SK-N-SH (cell line): ENCODE results near the gene KCNJ12. TPM values are rescaled to one million over a fixed set of nuclear protein-coding genes. Genes with fewer than 3 reads are reported as not detected.

Source experiments
- CTCF ChIA-PET: fragments of 300-600, 350-600 bp; formaldehyde crosslinking; extraction: SDS; loops from one replicate; lab custom pipeline; 2021; lab: Yijun Ruan, JAX
- POLR2A ChIA-PET: fragments of 350-600 bp; sonication (Branson Sonifier 250); formaldehyde crosslinking; extraction: SDS; loops from one replicate; lab custom pipeline; 2020; ENCODE audit warnings: antibody characterized with exemption, inconsistent platforms; lab: Yijun Ruan, JAX
- DNase-seq: peaks from one replicate; pipeline ENCODE4 v3.0.0; 2012
- H2AFZ ChIP-seq: fragments of 200-600 bp; sonication (generic); 2 replicates; pipeline ENCODE4 v1.8.1; 2016; ENCODE audit warnings: antibody characterized with exemption, mild to moderate bottlenecking, low read depth
- H3F3A ChIP-seq: fragments of 200-600 bp; sonication (generic); replicated peaks from 2 replicates; pipeline ENCODE3; 2016; ENCODE audit warnings: antibody characterized with exemption, mild to moderate bottlenecking; ENCODE audit not compliant: insufficient read depth
- H3K27ac ChIP-seq, 2 experiments: fragments of 200-500 bp in 1 of 2; fragments of 200-600 bp in 1 of 2; sonication (Bioruptor generic) in 1 of 2; sonication (generic), shearing (Covaris generic) in 1 of 2; 2 replicates each; pipeline versions ENCODE4 v1.5.1 to v1.6.1; 2014 to 2016; ENCODE audit warnings: low read depth in 2 of 2, inconsistent platforms in 1 of 2, low read length in 1 of 2, mild to moderate bottlenecking in 1 of 2, mixed read lengths in 1 of 2
- H3K27me3 ChIP-seq: fragments of 200-600 bp; sonication (generic), shearing (Covaris generic); 2 replicates; pipeline ENCODE4 v1.6.1; 2016; ENCODE audit warnings: mixed run types; ENCODE audit not compliant: insufficient read depth
- H3K36me3 ChIP-seq, 2 experiments: fragments of 200-500 bp in 1 of 2; fragments of 200-600 bp in 1 of 2; sonication (Bioruptor generic) in 1 of 2; sonication (generic) in 1 of 2; replicated peaks in 1 of 2; 2 replicates each; pipeline versions ENCODE3 to v1.5.1; 2014 to 2016; ENCODE audit warnings: low read length in 1 of 2, mild to moderate bottlenecking in 1 of 2; ENCODE audit not compliant: insufficient read depth in 2 of 2, control insufficient read depth in 1 of 2
- H3K4me1 ChIP-seq, 2 experiments: fragments of 200-500 bp in 1 of 2; fragments of 200-600 bp in 1 of 2; sonication (Bioruptor generic) in 1 of 2; sonication (generic), shearing (Covaris generic) in 1 of 2; 2 replicates each; pipeline versions ENCODE4 v1.5.1 to v1.6.1; 2014 to 2016; ENCODE audit warnings: low read depth in 1 of 2, low read length in 1 of 2, mixed run types in 1 of 2; ENCODE audit not compliant: insufficient read depth in 2 of 2, control insufficient read depth in 1 of 2
- H3K4me2 ChIP-seq: fragments of 200-600 bp; sonication (generic), shearing (Covaris generic); 2 replicates; pipeline ENCODE4 v1.6.1; 2017; ENCODE audit warnings: mixed run types
- H3K4me3 ChIP-seq, 2 experiments: fragments of 200-500 bp in 1 of 2; fragments of 200-600 bp in 1 of 2; sonication (Bioruptor generic) in 1 of 2; sonication (generic), shearing (Covaris generic) in 1 of 2; 2 replicates each; pipeline versions ENCODE4 v1.5.1 to v1.8.1; 2014 to 2016; ENCODE audit warnings: low read depth in 2 of 2, inconsistent platforms in 1 of 2, low read length in 1 of 2, mild to moderate bottlenecking in 1 of 2, mixed read lengths in 1 of 2, moderate library complexity in 1 of 2
- H3K79me2 ChIP-seq: fragments of 200-600 bp; sonication (generic); 2 replicates; pipeline ENCODE4 v1.8.1; 2017; ENCODE audit warnings: mild to moderate bottlenecking; ENCODE audit not compliant: insufficient read depth
- H3K9ac ChIP-seq: fragments of 200-600 bp; sonication (generic); 2 replicates; pipeline ENCODE4 v1.6.1; 2017; ENCODE audit warnings: mixed run types
- H3K9me2 ChIP-seq: fragments of 200-600 bp; sonication (generic); 2 replicates; pipeline ENCODE4 v1.6.1; 2017; ENCODE audit warnings: mixed run types
- H3K9me3 ChIP-seq: fragments of 200-600 bp; sonication (generic); 2 replicates; pipeline ENCODE4 v1.6.1; 2017; ENCODE audit warnings: mixed run types, mild to moderate bottlenecking, moderate library complexity
- H4K20me1 ChIP-seq: fragments of 200-600 bp; sonication (generic); 2 replicates; pipeline ENCODE4 v1.6.1; 2017; ENCODE audit warnings: mild to moderate bottlenecking, mixed run types; ENCODE audit not compliant: insufficient read depth
- ELF1 ChIP-seq: IDR thresholded peaks from 2 replicates; pipeline ENCODE4 v1.4.0; 2012
- EP300 ChIP-seq, 2 experiments: IDR thresholded peaks; 2 replicates each; pipeline versions ENCODE4 v1.4.0 to v1.6.1; 2012; ENCODE audit warnings: borderline replicate concordance in 1 of 2, low read depth in 1 of 2, low read length in 1 of 2
- EZH2phosphoT487 ChIP-seq: fragments of 200-600 bp; sonication (generic); IDR thresholded peaks from 2 replicates; pipeline ENCODE4 v1.6.1; 2017; ENCODE audit warnings: low read depth, mixed run types, mild to moderate bottlenecking, antibody characterized with exemption, moderate library complexity, borderline replicate concordance
- FOSL2 ChIP-seq: IDR thresholded peaks from 2 replicates; pipeline ENCODE4 v1.4.0; 2012; ENCODE audit warnings: low read depth, mild to moderate bottlenecking, moderate library complexity, borderline replicate concordance
- GABPA ChIP-seq: IDR thresholded peaks from 2 replicates; pipeline ENCODE4 v1.4.0; 2012; ENCODE audit warnings: low read depth, mild to moderate bottlenecking
- JUND ChIP-seq: IDR thresholded peaks from 2 replicates; pipeline ENCODE4 v1.4.0; 2012
- NFIC ChIP-seq: IDR thresholded peaks from 2 replicates; pipeline ENCODE4 v1.4.0; 2012; ENCODE audit warnings: borderline replicate concordance
- POLR2AphosphoS5 ChIP-seq: IDR thresholded peaks from 2 replicates; pipeline ENCODE4 v1.6.1; 2012; ENCODE audit warnings: low read depth, low read length
- RAD21 ChIP-seq: IDR thresholded peaks from 2 replicates; pipeline ENCODE4 v1.6.1; 2012; ENCODE audit warnings: mild to moderate bottlenecking, low read length
- RFX5 ChIP-seq: IDR thresholded peaks from 2 replicates; pipeline ENCODE4 v1.6.1; 2012; ENCODE audit warnings: mild to moderate bottlenecking, improper control_type of control experiment, low read length
- RXRA ChIP-seq: IDR thresholded peaks from 2 replicates; pipeline ENCODE4 v1.4.0; 2012; ENCODE audit warnings: low read depth, mild to moderate bottlenecking, borderline replicate concordance
- YY1 ChIP-seq: IDR thresholded peaks from 2 replicates; pipeline ENCODE4 v1.4.0; 2012; ENCODE audit warnings: low read depth, mild to moderate bottlenecking
- WGBS: methylation state at CpG from one replicate; pipeline ENCODE4 v1.1.6; 2017; ENCODE audit warnings: low lambda C conversion rate; 5-methylcytosine and 5-hydroxymethylcytosine counted together
- polyA plus RNA-seq, 3 experiments: library from polyadenylated mRNA; depleted of rRNA; stranded (reverse); fragments of >200 nt; gene quantifications; 2 replicates each; pipeline ENCODE4 v1.2.3, GENCODE V29; 2012
- TF ChIP-seq, protein P1 (sequence below): fragments of 150-350 bp; IDR thresholded peaks from 2 replicates; pipeline ENCODE4 v1.6.1; 2016; ENCODE audit warnings: mild to moderate bottlenecking, low read depth, low read length
- TF ChIP-seq, protein P2 (sequence below): fragments of 200-600 bp; sonication (generic); IDR thresholded peaks from 2 replicates; pipeline ENCODE4 v1.6.1; 2017; ENCODE audit warnings: antibody characterized with exemption, mild to moderate bottlenecking, moderate library complexity
- TF ChIP-seq, protein P3 (sequence below): IDR thresholded peaks from 2 replicates; pipeline ENCODE4 v1.6.1; 2012; ENCODE audit warnings: mild to moderate bottlenecking, low read depth, low read length, moderate library complexity
- TF ChIP-seq, protein P4 (sequence below): fragments of 150-350 bp; IDR thresholded peaks from 2 replicates; pipeline ENCODE4 v1.6.1; 2017; ENCODE audit warnings: antibody characterized with exemption, low read length, low read depth, borderline replicate concordance

Gene KCNJ12
- polyA plus RNA-seq, 1 of the 3 experiments (the other 2 are of a cell fraction): 0.36 TPM

DNA sequence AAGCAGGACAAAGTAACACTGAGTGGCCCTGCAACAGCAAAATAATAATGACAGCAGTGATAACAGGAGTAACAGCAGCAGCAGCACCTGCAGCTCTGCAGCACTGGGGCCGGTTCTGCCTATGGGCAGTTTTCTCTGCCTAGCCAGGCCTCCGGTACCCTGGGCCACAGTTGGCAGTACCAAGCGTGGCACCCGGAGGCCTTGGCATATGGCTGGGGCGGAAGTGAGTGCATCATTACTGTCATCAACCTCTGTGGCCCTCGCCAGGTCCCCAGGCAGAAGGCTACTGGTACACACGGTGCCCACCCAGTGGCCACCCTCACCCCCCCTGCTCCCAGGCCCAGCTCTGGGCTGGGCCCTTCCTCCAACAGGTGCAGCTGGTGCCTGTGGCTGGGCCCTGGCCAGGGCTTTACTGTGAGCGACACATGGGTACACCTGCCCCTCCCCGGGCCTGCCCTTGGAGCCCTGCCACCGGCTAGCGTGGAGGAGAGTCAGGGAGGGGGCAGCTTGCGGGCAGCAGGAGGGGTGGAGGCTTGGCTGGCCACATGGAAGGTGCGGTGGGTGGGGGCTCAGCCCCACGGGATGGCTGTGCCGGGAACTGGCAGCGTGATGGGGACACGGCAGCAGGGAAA lies 3.0 kb downstream of the KCNJ12 start:
- Histone ChIP-seq H2AFZ (no peak overlapping the region), H3K27ac (no peak overlapping the region), H3F3A (no peaks in the 10 kb centered on the region), H3K9me3 (no peaks in the 10 kb centered on the region), H3K9me2 (no peaks in the 10 kb centered on the region), H3K36me3 (no peaks in the 10 kb centered on the region), H3K4me3 (no peak overlapping the region), H3K27me3 (peaks cover 31% of the 10 kb centered on the region), H3K9ac (no peak overlapping the region), H4K20me1 (no peaks in the 10 kb centered on the region), H3K79me2 (no peaks in the 10 kb centered on the region), H3K4me1 (peaks cover 4 to 30% of the 10 kb centered on the region in 2 experiments; a peak in 2 of 4 replicates), H3K4me2 (no peak overlapping the region)
- CTCF ChIA-PET: interaction anchor here (1.2 to 3.1 kb wide), 4 partner anchors 11 to 134 kb away, joined by 3 to 10 read pairs (median 4); no protein-coding TSS in a partner anchor
- POLR2A ChIA-PET: no interaction called here
- TF ChIP-seq, protein P1, sequence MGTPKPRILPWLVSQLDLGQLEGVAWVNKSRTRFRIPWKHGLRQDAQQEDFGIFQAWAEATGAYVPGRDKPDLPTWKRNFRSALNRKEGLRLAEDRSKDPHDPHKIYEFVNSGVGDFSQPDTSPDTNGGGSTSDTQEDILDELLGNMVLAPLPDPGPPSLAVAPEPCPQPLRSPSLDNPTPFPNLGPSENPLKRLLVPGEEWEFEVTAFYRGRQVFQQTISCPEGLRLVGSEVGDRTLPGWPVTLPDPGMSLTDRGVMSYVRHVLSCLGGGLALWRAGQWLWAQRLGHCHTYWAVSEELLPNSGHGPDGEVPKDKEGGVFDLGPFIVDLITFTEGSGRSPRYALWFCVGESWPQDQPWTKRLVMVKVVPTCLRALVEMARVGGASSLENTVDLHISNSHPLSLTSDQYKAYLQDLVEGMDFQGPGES: no peak
- TF ChIP-seq JUND: no peak
- no peak for TF ChIP-seq RAD21
- DNase-seq: no peak
- 93% methylated on average over 11 of the region's 17 CpGs for WGBS

DNA sequence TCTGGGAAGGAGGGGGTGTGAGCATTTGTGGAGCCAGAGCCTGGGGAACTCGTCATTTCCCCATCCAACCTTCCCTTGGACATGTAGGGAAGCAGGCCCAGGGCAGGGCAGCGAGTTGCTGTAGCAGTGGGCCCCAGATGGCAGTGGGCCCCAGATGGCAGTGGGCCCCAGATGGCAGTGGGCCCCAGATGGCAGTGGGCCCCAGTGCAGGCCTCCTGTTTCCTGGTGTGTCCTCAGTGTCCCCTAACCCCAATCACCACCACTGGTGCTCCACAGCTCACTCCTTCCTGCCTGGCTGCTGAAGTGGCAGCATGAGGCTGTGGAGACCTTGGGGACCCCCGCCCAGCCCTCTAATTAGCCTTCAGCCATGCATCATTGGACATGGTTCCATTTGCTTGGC lies 4.5 kb downstream of the KCNJ12 start:
- Histone ChIP-seq H3K9ac (no peak overlapping the region), H3K27me3 (peaks cover 28% of the 10 kb centered on the region), H3K4me1 (peaks cover 4 to 22% of the 10 kb centered on the region in 2 experiments; a peak in 2 of 4 replicates), H3K4me2 (no peak overlapping the region), H3K36me3 (no peaks in the 10 kb centered on the region), H3K9me3 (no peaks in the 10 kb centered on the region), H3F3A (no peaks in the 10 kb centered on the region), H3K27ac (no peak overlapping the region), H3K79me2 (no peaks in the 10 kb centered on the region), H3K4me3 (no peak overlapping the region), H3K9me2 (no peaks in the 10 kb centered on the region), H2AFZ (no peak overlapping the region), H4K20me1 (no peaks in the 10 kb centered on the region)
- CTCF ChIA-PET: interaction anchor here (1.2 to 3.1 kb wide), 2 partner anchors 101 to 131 kb away, joined by 3 to 10 read pairs; no protein-coding TSS in a partner anchor
- no peak for DNase-seq
- 47% methylated on average over 3 of the region's 3 CpGs for WGBS
- POLR2A ChIA-PET: no interaction called here
- TF ChIP-seq NFIC (no peak), GABPA (no peak), YY1 (no peak), EP300 (IDR thresholded peaks at IDR 0.05; ENCODE audit: borderline replicate concordance in 1 of 2, low read depth in 1 of 2, low read length in 1 of 2) (no peak), EZH2phosphoT487 (no peak), ELF1 (no peak), FOSL2 (no peak), RFX5 (no peak), RXRA (no peak), JUND (no peak), POLR2AphosphoS5 (no peak)
- TF ChIP-seq, protein P2, sequence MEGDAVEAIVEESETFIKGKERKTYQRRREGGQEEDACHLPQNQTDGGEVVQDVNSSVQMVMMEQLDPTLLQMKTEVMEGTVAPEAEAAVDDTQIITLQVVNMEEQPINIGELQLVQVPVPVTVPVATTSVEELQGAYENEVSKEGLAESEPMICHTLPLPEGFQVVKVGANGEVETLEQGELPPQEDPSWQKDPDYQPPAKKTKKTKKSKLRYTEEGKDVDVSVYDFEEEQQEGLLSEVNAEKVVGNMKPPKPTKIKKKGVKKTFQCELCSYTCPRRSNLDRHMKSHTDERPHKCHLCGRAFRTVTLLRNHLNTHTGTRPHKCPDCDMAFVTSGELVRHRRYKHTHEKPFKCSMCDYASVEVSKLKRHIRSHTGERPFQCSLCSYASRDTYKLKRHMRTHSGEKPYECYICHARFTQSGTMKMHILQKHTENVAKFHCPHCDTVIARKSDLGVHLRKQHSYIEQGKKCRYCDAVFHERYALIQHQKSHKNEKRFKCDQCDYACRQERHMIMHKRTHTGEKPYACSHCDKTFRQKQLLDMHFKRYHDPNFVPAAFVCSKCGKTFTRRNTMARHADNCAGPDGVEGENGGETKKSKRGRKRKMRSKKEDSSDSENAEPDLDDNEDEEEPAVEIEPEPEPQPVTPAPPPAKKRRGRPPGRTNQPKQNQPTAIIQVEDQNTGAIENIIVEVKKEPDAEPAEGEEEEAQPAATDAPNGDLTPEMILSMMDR: no peak
- TF ChIP-seq, protein P1: no peak
- TF ChIP-seq, protein P3, sequence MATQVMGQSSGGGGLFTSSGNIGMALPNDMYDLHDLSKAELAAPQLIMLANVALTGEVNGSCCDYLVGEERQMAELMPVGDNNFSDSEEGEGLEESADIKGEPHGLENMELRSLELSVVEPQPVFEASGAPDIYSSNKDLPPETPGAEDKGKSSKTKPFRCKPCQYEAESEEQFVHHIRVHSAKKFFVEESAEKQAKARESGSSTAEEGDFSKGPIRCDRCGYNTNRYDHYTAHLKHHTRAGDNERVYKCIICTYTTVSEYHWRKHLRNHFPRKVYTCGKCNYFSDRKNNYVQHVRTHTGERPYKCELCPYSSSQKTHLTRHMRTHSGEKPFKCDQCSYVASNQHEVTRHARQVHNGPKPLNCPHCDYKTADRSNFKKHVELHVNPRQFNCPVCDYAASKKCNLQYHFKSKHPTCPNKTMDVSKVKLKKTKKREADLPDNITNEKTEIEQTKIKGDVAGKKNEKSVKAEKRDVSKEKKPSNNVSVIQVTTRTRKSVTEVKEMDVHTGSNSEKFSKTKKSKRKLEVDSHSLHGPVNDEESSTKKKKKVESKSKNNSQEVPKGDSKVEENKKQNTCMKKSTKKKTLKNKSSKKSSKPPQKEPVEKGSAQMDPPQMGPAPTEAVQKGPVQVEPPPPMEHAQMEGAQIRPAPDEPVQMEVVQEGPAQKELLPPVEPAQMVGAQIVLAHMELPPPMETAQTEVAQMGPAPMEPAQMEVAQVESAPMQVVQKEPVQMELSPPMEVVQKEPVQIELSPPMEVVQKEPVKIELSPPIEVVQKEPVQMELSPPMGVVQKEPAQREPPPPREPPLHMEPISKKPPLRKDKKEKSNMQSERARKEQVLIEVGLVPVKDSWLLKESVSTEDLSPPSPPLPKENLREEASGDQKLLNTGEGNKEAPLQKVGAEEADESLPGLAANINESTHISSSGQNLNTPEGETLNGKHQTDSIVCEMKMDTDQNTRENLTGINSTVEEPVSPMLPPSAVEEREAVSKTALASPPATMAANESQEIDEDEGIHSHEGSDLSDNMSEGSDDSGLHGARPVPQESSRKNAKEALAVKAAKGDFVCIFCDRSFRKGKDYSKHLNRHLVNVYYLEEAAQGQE: no peak
- TF ChIP-seq, protein P4, sequence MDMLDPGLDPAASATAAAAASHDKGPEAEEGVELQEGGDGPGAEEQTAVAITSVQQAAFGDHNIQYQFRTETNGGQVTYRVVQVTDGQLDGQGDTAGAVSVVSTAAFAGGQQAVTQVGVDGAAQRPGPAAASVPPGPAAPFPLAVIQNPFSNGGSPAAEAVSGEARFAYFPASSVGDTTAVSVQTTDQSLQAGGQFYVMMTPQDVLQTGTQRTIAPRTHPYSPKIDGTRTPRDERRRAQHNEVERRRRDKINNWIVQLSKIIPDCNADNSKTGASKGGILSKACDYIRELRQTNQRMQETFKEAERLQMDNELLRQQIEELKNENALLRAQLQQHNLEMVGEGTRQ: no peak
